Measurements from ENCODE around the gene ADRB1.

DNA sequence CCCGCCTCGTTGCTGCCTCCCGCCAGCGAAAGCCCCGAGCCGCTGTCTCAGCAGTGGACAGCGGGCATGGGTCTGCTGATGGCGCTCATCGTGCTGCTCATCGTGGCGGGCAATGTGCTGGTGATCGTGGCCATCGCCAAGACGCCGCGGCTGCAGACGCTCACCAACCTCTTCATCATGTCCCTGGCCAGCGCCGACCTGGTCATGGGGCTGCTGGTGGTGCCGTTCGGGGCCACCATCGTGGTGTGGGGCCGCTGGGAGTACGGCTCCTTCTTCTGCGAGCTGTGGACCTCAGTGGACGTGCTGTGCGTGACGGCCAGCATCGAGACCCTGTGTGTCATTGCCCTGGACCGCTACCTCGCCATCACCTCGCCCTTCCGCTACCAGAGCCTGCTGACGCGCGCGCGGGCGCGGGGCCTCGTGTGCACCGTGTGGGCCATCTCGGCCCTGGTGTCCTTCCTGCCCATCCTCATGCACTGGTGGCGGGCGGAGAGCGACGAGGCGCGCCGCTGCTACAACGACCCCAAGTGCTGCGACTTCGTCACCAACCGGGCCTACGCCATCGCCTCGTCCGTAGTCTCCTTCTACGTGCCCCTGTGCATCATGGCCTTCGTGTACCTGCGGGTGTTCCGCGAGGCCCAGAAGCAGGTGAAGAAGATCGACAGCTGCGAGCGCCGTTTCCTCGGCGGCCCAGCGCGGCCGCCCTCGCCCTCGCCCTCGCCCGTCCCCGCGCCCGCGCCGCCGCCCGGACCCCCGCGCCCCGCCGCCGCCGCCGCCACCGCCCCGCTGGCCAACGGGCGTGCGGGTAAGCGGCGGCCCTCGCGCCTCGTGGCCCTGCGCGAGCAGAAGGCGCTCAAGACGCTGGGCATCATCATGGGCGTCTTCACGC is 825 bp downstream of the ADRB1 start:
- TF ChIP-seq POLR2A (IDR thresholded peaks at IDR 0.05; ENCODE audit: low read depth) (no peak), EP300 (IDR thresholded peaks at IDR 0.05) (no peak)
- TF ChIP-seq, protein P1, sequence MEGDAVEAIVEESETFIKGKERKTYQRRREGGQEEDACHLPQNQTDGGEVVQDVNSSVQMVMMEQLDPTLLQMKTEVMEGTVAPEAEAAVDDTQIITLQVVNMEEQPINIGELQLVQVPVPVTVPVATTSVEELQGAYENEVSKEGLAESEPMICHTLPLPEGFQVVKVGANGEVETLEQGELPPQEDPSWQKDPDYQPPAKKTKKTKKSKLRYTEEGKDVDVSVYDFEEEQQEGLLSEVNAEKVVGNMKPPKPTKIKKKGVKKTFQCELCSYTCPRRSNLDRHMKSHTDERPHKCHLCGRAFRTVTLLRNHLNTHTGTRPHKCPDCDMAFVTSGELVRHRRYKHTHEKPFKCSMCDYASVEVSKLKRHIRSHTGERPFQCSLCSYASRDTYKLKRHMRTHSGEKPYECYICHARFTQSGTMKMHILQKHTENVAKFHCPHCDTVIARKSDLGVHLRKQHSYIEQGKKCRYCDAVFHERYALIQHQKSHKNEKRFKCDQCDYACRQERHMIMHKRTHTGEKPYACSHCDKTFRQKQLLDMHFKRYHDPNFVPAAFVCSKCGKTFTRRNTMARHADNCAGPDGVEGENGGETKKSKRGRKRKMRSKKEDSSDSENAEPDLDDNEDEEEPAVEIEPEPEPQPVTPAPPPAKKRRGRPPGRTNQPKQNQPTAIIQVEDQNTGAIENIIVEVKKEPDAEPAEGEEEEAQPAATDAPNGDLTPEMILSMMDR (IDR thresholded peaks at IDR 0.05), result no peak
